Measurements from ENCODE around the gene TRMT2A. TPM values are rescaled to one million over a fixed set of nuclear protein-coding genes. Genes with fewer than 3 reads are reported as not detected.
A peak's percentile ranks its signal among the peaks of the same experiment; 100 is the strongest.

TRMT2A gene, protein sequence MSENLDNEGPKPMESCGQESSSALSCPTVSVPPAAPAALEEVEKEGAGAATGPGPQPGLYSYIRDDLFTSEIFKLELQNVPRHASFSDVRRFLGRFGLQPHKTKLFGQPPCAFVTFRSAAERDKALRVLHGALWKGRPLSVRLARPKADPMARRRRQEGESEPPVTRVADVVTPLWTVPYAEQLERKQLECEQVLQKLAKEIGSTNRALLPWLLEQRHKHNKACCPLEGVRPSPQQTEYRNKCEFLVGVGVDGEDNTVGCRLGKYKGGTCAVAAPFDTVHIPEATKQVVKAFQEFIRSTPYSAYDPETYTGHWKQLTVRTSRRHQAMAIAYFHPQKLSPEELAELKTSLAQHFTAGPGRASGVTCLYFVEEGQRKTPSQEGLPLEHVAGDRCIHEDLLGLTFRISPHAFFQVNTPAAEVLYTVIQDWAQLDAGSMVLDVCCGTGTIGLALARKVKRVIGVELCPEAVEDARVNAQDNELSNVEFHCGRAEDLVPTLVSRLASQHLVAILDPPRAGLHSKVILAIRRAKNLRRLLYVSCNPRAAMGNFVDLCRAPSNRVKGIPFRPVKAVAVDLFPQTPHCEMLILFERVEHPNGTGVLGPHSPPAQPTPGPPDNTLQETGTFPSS
- 10 to 100 TPM; 26.9 to 54.6 (median 29.1) TPM for total RNA-seq
- long read RNA-seq, partial matches to known transcripts, result 0 of 4 reads
- long read RNA-seq, other reads (novel, unspliced or antisense), result 2 of 4 reads

DNA sequence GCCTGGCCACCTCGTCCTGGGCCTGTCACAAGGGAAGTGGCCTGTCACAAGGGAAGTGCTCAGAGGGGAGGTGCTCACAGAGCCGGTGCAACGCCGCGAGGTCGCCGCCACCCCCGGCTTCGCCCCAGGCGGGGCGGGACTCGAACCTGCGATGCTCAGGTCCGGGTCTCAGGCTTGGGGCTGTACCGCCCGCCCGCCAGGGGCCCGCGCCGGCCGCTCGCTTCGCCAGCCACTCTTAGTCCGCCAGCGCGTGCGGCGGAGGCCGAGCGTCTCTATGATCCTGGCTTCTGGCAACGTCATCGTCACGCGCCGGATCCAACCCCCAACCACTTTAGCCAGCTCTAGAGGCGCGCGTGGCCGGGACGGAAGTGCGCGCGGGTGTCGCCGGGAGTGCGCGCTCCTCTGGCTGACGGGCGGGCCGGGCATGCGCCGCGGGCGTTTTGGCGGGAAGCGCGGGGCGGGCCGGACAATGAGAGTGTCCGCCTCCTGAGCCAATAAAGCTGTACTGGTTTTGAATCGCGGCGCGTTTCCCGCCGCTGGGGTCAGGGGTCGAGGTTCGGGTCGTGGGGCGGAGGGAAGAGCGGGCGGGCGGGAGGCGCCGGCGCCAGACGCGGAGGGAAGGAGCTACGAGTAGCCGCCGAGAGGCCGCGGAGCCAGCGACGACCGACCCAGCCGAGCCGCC, at the start of gene TRMT2A:
Gene TRMT2A, minus strand, starts transcription at position 276 of the 682 bp plus-strand sequence. CDS start 320 bp downstream, outside the sequence.
- no peaks in the 10 kb centered on the region for H3K9me3 ChIP-seq
- peaks cover 0 to 24% (median 11%) of the 10 kb centered on the region in 4 donors for H3K4me1 ChIP-seq
- H3K27me3 ChIP-seq, result no peaks in the 10 kb centered on the region
- H3K27ac ChIP-seq, result peak within 1 kb of the TSS; percentile 71 to 85 (median 81)
- peak; percentile 86 to 91 (median 87) for ATAC-seq
- intact Hi-C loops (cut with DNase I), result loop anchor here (10.0 kb wide), 1 partner anchor 142 kb away; no protein-coding TSS in a partner anchor
- TF ChIP-seq POLR2A (IDR thresholded peaks at IDR 0.05), result peak; percentile 77
- TF ChIP-seq, protein P1, sequence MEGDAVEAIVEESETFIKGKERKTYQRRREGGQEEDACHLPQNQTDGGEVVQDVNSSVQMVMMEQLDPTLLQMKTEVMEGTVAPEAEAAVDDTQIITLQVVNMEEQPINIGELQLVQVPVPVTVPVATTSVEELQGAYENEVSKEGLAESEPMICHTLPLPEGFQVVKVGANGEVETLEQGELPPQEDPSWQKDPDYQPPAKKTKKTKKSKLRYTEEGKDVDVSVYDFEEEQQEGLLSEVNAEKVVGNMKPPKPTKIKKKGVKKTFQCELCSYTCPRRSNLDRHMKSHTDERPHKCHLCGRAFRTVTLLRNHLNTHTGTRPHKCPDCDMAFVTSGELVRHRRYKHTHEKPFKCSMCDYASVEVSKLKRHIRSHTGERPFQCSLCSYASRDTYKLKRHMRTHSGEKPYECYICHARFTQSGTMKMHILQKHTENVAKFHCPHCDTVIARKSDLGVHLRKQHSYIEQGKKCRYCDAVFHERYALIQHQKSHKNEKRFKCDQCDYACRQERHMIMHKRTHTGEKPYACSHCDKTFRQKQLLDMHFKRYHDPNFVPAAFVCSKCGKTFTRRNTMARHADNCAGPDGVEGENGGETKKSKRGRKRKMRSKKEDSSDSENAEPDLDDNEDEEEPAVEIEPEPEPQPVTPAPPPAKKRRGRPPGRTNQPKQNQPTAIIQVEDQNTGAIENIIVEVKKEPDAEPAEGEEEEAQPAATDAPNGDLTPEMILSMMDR (IDR thresholded peaks at IDR 0.05), result peak in 1 of 4 donors; percentile 18
- peaks cover 0 to 58% (median 15%) of the 10 kb centered on the region in 4 donors for H3K36me3 ChIP-seq
- WGBS (ENCODE audit: insufficient coverage, low coverage, low lambda C conversion rate, missing lambda C conversion rate), result 0% methylated on average over 2 of the region's 88 CpGs
- peak; percentile 97 to 98 (median 97) for DNase-seq
- peak within 1 kb of the TSS; percentile 73 to 92 (median 81) for H3K4me3 ChIP-seq

DNA sequence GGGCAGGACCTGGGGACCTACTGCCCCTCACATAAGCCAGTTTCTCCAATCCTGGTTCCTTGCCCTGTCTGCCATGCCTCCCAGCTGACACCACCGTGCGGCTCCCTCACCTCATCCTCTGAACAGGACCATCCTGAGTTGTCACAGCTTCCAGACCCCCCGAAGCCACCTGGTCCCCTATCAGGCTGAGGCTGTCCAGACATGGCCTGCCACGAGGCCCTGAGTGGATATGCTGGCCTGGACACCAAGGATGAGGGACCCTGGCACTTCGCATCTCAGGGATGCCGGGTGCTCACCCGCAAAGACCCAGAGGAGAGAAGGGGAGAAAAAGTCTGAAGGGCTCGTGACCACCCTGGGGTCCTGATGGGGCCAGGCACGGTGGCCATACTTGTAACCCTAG, 49.7 kb upstream of the TRMT2A start:
- intact Hi-C loops (cut with DNase I), result no loop called here
- no peak for ATAC-seq

DNA sequence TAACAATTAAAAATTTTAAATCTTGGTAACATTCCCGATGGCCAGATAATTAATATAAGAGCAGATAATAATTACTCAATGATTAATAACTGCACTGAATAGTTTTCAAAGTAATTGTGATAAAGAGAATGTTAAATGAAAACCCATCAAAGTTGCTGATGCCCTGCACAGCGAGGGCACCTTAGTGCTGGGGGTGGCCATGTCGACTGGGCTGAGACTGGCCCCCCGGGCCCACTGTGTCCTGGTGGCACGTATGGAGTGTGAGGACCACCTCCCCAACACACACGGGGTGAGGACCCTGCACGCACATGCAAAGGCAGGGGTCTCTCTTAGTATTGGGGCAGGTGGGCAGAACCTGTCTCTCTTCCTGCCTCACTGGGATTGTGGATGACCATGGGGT, 48.9 kb upstream of the TRMT2A start:
- Histone ChIP-seq H3K4me3 (no peak overlapping the region), H3K4me1 (peaks cover 0 to 2% (median 0%) of the 10 kb centered on the region in 4 donors), H3K36me3 (no peaks in the 10 kb centered on the region), H3K27me3 (no peaks in the 10 kb centered on the region), H3K27ac (no peak overlapping the region), H3K9me3 (no peaks in the 10 kb centered on the region)
- DNase-seq, result no peak
- intact Hi-C loops (cut with DNase I), result no loop called here
- ATAC-seq, result no peak
- no peak for TF ChIP-seq POLR2A (IDR thresholded peaks at IDR 0.05)
- TF ChIP-seq, protein P1 (IDR thresholded peaks at IDR 0.05), result no peak
- 64% methylated on average over 4 of the region's 7 CpGs for WGBS (ENCODE audit: insufficient coverage, low coverage, low lambda C conversion rate, missing lambda C conversion rate)

More for the DNA sequence above, 49.7 kb upstream of the TRMT2A start:
- 83% methylated on average over 7 of the region's 9 CpGs for WGBS (ENCODE audit: insufficient coverage, low coverage, low lambda C conversion rate, missing lambda C conversion rate)
- Histone ChIP-seq H3K27me3 (no peaks in the 10 kb centered on the region), H3K4me1 (peaks cover 0 to 8% (median 0%) of the 10 kb centered on the region in 4 donors), H3K4me3 (no peak overlapping the region), H3K27ac (no peak overlapping the region), H3K36me3 (no peaks in the 10 kb centered on the region), H3K9me3 (no peaks in the 10 kb centered on the region)
- TF ChIP-seq POLR2A (IDR thresholded peaks at IDR 0.05), result no peak
- TF ChIP-seq, protein P1 (IDR thresholded peaks at IDR 0.05), result no peak
- DNase-seq, result no peak

DNA sequence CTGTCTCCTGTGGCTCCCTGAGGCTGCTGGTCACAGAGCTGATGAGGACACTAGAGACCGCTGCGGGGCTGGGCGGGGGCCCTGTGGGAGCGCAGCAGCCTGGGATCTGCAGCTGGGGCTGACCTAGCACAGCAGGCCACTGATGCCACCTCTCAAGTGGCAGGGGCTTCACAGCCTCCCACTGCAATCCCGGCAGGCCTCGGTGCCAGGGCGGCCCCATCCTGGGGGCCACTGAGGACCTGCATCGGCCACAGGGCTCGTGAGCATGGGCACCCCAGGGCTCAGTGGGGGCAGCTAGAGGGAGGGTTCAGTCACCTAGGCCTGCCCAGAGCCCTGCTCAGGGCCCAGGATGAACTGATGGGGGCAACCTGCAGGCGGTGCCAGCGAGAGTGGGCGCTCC, 48.4 kb upstream of the TRMT2A start:
- Histone ChIP-seq H3K36me3 (no peaks in the 10 kb centered on the region), H3K27ac (no peak overlapping the region), H3K27me3 (no peaks in the 10 kb centered on the region), H3K4me1 (no peaks in the 10 kb centered on the region), H3K4me3 (no peak overlapping the region), H3K9me3 (no peaks in the 10 kb centered on the region)
- no peak for TF ChIP-seq POLR2A (IDR thresholded peaks at IDR 0.05)
- TF ChIP-seq, protein P1 (IDR thresholded peaks at IDR 0.05), result no peak
- ATAC-seq (no peak), DNase-seq (no peak)
- intact Hi-C loops (cut with DNase I), result no loop called here
- 75% methylated on average over 2 of the region's 12 CpGs for WGBS (ENCODE audit: insufficient coverage, low coverage, low lambda C conversion rate, missing lambda C conversion rate)
